A549 (cell line): Measurements from ENCODE around the gene FBXO31. TPM values are rescaled to one million over a fixed set of nuclear protein-coding genes. Genes with fewer than 3 reads are reported as not detected.
"Not testable (repeated sequence)": the region's sequence is repeated elsewhere in the genome, so short reads cannot be mapped to it uniquely, and the experiment has no call there.

Experiments
- ATAC-seq, 2 experiments: fragments of 200-7000 bp in 1 of 2; fragments of >200 bp in 1 of 2; cut with Nextera tagmentation in 1 of 2; cut with Tn5 transposase in 1 of 2; 3 replicates each; pipeline versions ENCODE4 v1.8.0 to v1.9.1; 2018 to 2020; ENCODE audit warnings: mild to moderate bottlenecking in 1 of 2, moderate library complexity in 1 of 2
- CTCF ChIA-PET: fragments of 300-600 bp; sonication (Branson Sonifier 250); formaldehyde crosslinking; extraction: SDS; loops from one replicate; lab custom pipeline; 2021; ENCODE audit warnings: antibody characterized with exemption, inconsistent platforms; lab: Yijun Ruan, JAX
- POLR2A ChIA-PET: fragments of 350-600 bp; formaldehyde crosslinking; extraction: SDS; loops from one replicate; lab custom pipeline; 2021; ENCODE audit warnings: antibody characterized with exemption, inconsistent platforms; lab: Yijun Ruan, JAX
- DNase-seq, 2 experiments: peaks; one replicate each; pipeline versions ENCODE4 v3.0.0 to v3.0.0-alpha.2; 2011 to 2016; ENCODE audit warnings: low read depth in 1 of 2, low spot score in 1 of 2
- FAIRE-seq: peaks from 2 replicates; lab custom pipeline; 2011; peaks lifted over from hg19 to GRCh38; lab: Jason Lieb, UNC
- H3K27ac ChIP-seq, 2 experiments: fragments of >200 bp; sonication (Bioruptor Twin); formaldehyde crosslinking; 3 replicates each; pipeline ENCODE4 v1.5.1; 2016 to 2017
- H3K4me1 ChIP-seq: fragments of >200 bp; sonication (Bioruptor Twin); formaldehyde crosslinking; 3 replicates; pipeline ENCODE4 v1.6.1; 2016
- H3K4me2 ChIP-seq: fragments of >200 bp; sonication (Bioruptor Twin); formaldehyde crosslinking; 3 replicates; pipeline ENCODE4 v1.6.1; 2016
- H3K4me3 ChIP-seq: fragments of >200 bp; sonication (Bioruptor Twin); formaldehyde crosslinking; 3 replicates; pipeline ENCODE4 v1.5.1; 2016
- H3K9me3 ChIP-seq: fragments of >200 bp; sonication (Bioruptor Twin); formaldehyde crosslinking; 3 replicates; pipeline ENCODE4 v1.6.1; 2016
- BHLHE40 ChIP-seq: IDR thresholded peaks from 2 replicates; pipeline ENCODE4 v1.6.1; 2012; ENCODE audit warnings: low read depth, low read length, inconsistent platforms
- CBX2 ChIP-seq: fragments of 200-600 bp; sonication (generic); IDR thresholded peaks from 2 replicates; pipeline ENCODE4 v1.6.1; 2016; ENCODE audit warnings: low read depth, mild to moderate bottlenecking, borderline replicate concordance
- CEBPB ChIP-seq, 2 experiments: fragments of >200 bp in 1 of 2; sonication (Bioruptor Twin) in 1 of 2; formaldehyde crosslinking in 1 of 2; IDR thresholded peaks; 2 replicates each; pipeline ENCODE4 v1.6.1; 2012 to 2016
- CHD2 ChIP-seq: fragments of 150-350 bp; IDR thresholded peaks from 2 replicates; pipeline ENCODE4 v1.6.1; 2014; ENCODE audit warnings: low read length; ENCODE audit not compliant: partially characterized antibody
- EHF ChIP-seq: fragments of 250-450 bp; sonication (Bioruptor Pico); IDR thresholded peaks from 2 replicates; pipeline ENCODE4 v1.5.0; 2020; ENCODE audit warnings: mild to moderate bottlenecking
- EP300 ChIP-seq, 2 experiments: fragments of >200 bp; sonication (Bioruptor Twin); formaldehyde crosslinking; IDR thresholded peaks; 2 replicates in 1 of 2; 3 replicates in 1 of 2; pipeline ENCODE4 v1.6.1; 2016 to 2017
- ESRRA ChIP-seq: fragments of 150-350 bp; IDR thresholded peaks from 2 replicates; pipeline ENCODE4 v1.6.1; 2014; ENCODE audit warnings: mild to moderate bottlenecking, low read length, borderline replicate concordance
- FOSL2 ChIP-seq, 2 experiments: fragments of 450-650 bp in 1 of 2; fragments of >200 bp in 1 of 2; sonication (Bioruptor Twin) in 1 of 2; formaldehyde crosslinking; IDR thresholded peaks; 2 replicates each; pipeline versions ENCODE4 v1.5.0 to v1.6.1; 2016 to 2020; ENCODE audit warnings: mild to moderate bottlenecking in 1 of 2, moderate library complexity in 1 of 2
- HDAC2 ChIP-seq: fragments of 200-600 bp; sonication (generic); IDR thresholded peaks from 2 replicates; pipeline ENCODE4 v1.6.1; 2016
- HEYL ChIP-seq: fragments of 250-450 bp; sonication (Bioruptor Pico); IDR thresholded peaks from 2 replicates; pipeline ENCODE4 v1.8.0; 2021; ENCODE audit warnings: mild to moderate bottlenecking, moderate library complexity
- HOXA7 ChIP-seq: fragments of 250-450 bp; sonication (Bioruptor Pico); IDR thresholded peaks from 2 replicates; pipeline ENCODE4 v1.5.0; 2020; ENCODE audit warnings: mild to moderate bottlenecking, moderate library complexity
- HOXB13 ChIP-seq: fragments of 250-450 bp; sonication (Bioruptor Pico); IDR thresholded peaks from 2 replicates; pipeline ENCODE4 v1.5.0; 2020; ENCODE audit warnings: low read depth, mild to moderate bottlenecking, moderate library complexity
- MYC ChIP-seq: IDR thresholded peaks from 2 replicates; pipeline ENCODE4 v1.6.1; 2012; ENCODE audit warnings: mild to moderate bottlenecking, inconsistent platforms, low read length, improper control_type of control experiment, borderline replicate concordance
- PHF8 ChIP-seq: fragments of 200-600 bp; sonication (generic); IDR thresholded peaks from 2 replicates; pipeline ENCODE4 v1.6.1; 2016; ENCODE audit warnings: low read depth, mild to moderate bottlenecking, antibody characterized with exemption, moderate library complexity, borderline replicate concordance
- POLR2A ChIP-seq: IDR thresholded peaks from 2 replicates; pipeline ENCODE4 v1.6.1; 2012; ENCODE audit warnings: mild to moderate bottlenecking, low read length
- RCOR1 ChIP-seq: fragments of 150-350 bp; IDR thresholded peaks from 2 replicates; pipeline ENCODE4 v1.6.1; 2014; ENCODE audit warnings: antibody characterized with exemption, low read length, low read depth
- RFX5 ChIP-seq: fragments of 450-650 bp; IDR thresholded peaks from 2 replicates; pipeline ENCODE4 v1.7.1; 2014; ENCODE audit warnings: antibody characterized with exemption, mild to moderate bottlenecking, moderate library complexity
- SMC3 ChIP-seq: fragments of >200 bp; sonication (Bioruptor Twin); formaldehyde crosslinking; IDR thresholded peaks from 3 replicates; pipeline ENCODE4 v1.6.1; 2018; ENCODE audit warnings: inconsistent platforms
- ZC3H11A ChIP-seq: fragments of 450-650 bp; IDR thresholded peaks from 2 replicates; pipeline ENCODE4 v1.6.1; 2014; ENCODE audit warnings: antibody characterized with exemption, mild to moderate bottlenecking
- ZNF302 ChIP-seq: fragments of 250-450 bp; sonication (Bioruptor Pico); IDR thresholded peaks from 2 replicates; pipeline ENCODE4 v1.9.0; 2021; ENCODE audit warnings: inconsistent platforms, mild to moderate bottlenecking, moderate library complexity
- ZSCAN20 ChIP-seq: fragments of 250-450 bp; sonication (Bioruptor Pico); IDR thresholded peaks from 2 replicates; pipeline ENCODE4 v1.8.0; 2022; ENCODE audit warnings: mild to moderate bottlenecking, moderate library complexity
- WGBS: methylation state at CpG from one replicate; pipeline ENCODE4 v1.1.6; 2017; ENCODE audit errors: missing lambda C conversion rate; 5-methylcytosine and 5-hydroxymethylcytosine counted together
- polyA plus RNA-seq, 4 experiments: library from polyadenylated mRNA; depleted of rRNA in 3 of 4; stranded (reverse); fragments of >200 nt; fragmentation: RNase III in 1 of 4; extraction: RNeasy Plus Mini Kit Qiagen cat#74134 plus additional on column Dnase treatment in 1 of 4; gene quantifications; 2 replicates in 3 of 4; 3 replicates in 1 of 4; pipeline ENCODE4 v1.2.3, GENCODE V29; 2011 to 2017
- TF ChIP-seq, protein P1 (sequence below): fragments of 250-450 bp; sonication (Bioruptor Pico); IDR thresholded peaks from 2 replicates; pipeline ENCODE4 v1.5.0; 2020; ENCODE audit warnings: low read depth, mild to moderate bottlenecking, moderate library complexity
- TF ChIP-seq, protein P2 (sequence below): IDR thresholded peaks from 2 replicates; pipeline ENCODE4 v1.6.1; 2012
- TF ChIP-seq, protein P3 (sequence below): IDR thresholded peaks from 2 replicates; pipeline ENCODE4 v1.6.1; 2012

FBXO31 gene
- polyA plus RNA-seq, 2 of the 4 experiments (the other 2 are of a cell fraction) = 10.5 to 11.1 TPM

DNA sequence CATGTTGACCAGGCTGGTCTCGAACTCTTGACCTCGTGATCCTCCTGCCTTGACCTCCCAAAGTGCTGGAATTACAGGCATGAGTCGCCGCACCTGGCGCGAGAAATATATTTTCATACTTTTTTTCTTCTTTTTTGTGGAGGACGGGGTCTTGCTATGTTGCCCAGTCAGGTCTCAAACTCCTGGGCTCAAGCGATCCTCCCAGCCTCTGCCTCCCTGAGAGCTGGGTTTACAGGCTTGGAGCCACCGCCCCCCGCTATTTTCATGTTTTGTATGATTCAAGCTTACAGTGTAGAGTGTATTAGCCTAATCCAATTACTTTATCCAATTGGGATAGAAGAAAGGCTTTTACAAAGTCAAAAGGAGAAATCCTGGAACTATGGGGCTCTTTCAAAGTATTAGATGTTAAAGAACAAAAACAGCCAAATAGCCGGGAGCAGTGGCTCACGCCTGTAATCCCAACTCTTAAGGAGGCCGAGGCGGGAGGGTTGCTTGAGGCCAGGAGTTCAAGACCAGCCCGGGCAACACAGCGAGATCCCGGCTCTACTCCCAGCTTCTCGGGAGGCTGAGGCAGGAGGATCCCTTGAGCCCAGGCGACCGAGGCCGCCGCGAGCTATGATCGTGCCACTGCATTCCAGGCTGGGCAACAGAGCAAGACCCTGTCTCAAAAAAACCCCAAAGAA lies 7.2 kb upstream of the FBXO31 start:
- CTCF ChIA-PET = no interaction called here
- ATAC-seq (no peak), DNase-seq (no peak), FAIRE-seq (no peak)
- Histone ChIP-seq H3K27ac (peak overlapping the region; percentile 98 to 99), H3K4me3 (peak overlapping the region; percentile 88; the same call in 2 of the 3 replicates), H3K4me2 (peak overlapping the region; percentile 85), H3K4me1 (peaks cover 52% of the 10 kb centered on the region), H3K9me3 (no peaks in the 10 kb centered on the region)
- TF ChIP-seq, protein P1, sequence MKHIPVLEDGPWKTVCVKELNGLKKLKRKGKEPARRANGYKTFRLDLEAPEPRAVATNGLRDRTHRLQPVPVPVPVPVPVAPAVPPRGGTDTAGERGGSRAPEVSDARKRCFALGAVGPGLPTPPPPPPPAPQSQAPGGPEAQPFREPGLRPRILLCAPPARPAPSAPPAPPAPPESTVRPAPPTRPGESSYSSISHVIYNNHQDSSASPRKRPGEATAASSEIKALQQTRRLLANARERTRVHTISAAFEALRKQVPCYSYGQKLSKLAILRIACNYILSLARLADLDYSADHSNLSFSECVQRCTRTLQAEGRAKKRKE = no peak
- no peak for TF ChIP-seq POLR2A
- TF ChIP-seq HDAC2 = no peak
- no peak for TF ChIP-seq HOXA7 (CRISPR knock-in tag)
- TF ChIP-seq MYC = no peak
- TF ChIP-seq ESRRA = no peak
- TF ChIP-seq PHF8 = no peak
- TF ChIP-seq ZC3H11A = no peak
- no peak for TF ChIP-seq SMC3
- TF ChIP-seq EHF = no peak
- TF ChIP-seq CHD2 = no peak
- TF ChIP-seq RCOR1 = no peak
- no peak for TF ChIP-seq ZNF302
- TF ChIP-seq FOSL2 (IDR thresholded peaks at IDR 0.05) = no peak
- TF ChIP-seq FOSL2 (CRISPR knock-in tag; IDR thresholded peaks at IDR 0.05) = no peak
- TF ChIP-seq BHLHE40 = no peak
- TF ChIP-seq CEBPB (IDR thresholded peaks at IDR 0.05) = no peak
- no peak for TF ChIP-seq RFX5
- POLR2A ChIA-PET = interaction anchor here (0.7 kb wide), 1 partner anchor 74 kb away, joined by 3 read pairs; the partner anchor contains the start of gene C16orf95
- 94% methylated on average over 18 of the region's 24 CpGs for WGBS

DNA sequence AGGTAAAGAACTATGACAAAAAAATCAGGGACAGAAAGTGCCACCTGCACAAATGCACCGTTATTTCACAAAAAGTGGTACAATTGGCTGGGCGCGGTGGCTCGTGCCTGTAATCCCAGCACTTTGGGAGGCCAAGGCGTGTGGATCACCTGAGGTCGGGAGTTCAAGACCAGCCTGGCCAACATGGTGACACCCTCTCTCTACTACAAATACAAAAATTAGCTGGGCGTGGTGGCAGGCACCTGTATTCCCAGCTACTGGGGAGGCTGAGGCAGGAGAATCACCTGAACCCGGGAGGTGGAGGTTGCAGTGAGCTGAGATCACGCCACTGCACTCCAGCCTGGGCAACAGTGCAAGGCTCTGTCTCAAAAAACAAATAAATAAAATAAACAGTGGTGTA lies 6.3 kb upstream of the FBXO31 start:
- H3K4me2 ChIP-seq, FAIRE-seq, POLR2A ChIA-PET, ATAC-seq, H3K4me3 ChIP-seq, H3K9me3 ChIP-seq, DNase-seq: not testable (repeated sequence)
- 79% methylated on average over 9 of the region's 9 CpGs for WGBS
- H3K27ac ChIP-seq = peak overlapping the region; percentile 98 to 99; a peak in 5 of 6 replicates
- CTCF ChIA-PET = interaction anchor here (1.1 to 3.3 kb wide), 2 partner anchors 73 to 246 kb away, joined by 3 to 17 read pairs; partner anchors contain the start of gene C16orf95
- H3K4me1 ChIP-seq = peaks cover 52% of the 10 kb centered on the region

DNA sequence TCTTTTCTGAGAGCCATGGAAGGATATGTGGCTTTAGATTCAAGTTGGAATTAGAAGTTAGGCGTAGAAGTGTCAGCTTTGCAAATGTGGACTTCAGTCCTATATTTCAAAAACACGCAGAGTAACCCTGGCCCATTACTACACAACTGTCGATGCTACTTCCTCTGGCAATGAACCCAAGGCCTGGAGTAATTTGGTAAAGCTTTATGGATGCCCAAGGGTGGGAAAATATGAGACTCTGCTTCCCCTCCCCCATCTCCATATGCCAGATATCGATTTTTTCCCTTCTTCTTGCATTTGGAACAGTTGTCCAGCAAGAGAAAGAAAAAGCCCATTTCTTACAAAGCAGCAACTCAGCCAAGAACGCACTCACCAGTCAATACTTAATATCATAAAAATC lies 5.7 kb upstream of the FBXO31 start:
- POLR2A ChIA-PET = no interaction called here
- FAIRE-seq = no peak
- Histone ChIP-seq H3K27ac (peak overlapping the region; percentile 98 to 99), H3K4me1 (peaks cover 50% of the 10 kb centered on the region), H3K9me3 (no peaks in the 10 kb centered on the region), H3K4me3 (no peak overlapping the region), H3K4me2 (peak overlapping the region; percentile 80)
- CTCF ChIA-PET = interaction anchor here (1.1 to 3.3 kb wide), 2 partner anchors 72 to 247 kb away, joined by 3 to 17 read pairs; partner anchors contain the start of gene C16orf95
- no peak for DNase-seq
- 79% methylated on average over 5 of the region's 5 CpGs for WGBS
- TF ChIP-seq ESRRA (no peak), HOXB13 (CRISPR knock-in tag) (no peak), EP300 (IDR thresholded peaks at IDR 0.05) (no peak), ZSCAN20 (CRISPR knock-in tag) (no peak), HEYL (CRISPR knock-in tag) (no peak), CBX2 (no peak), RFX5 (no peak)
- TF ChIP-seq, protein P2, sequence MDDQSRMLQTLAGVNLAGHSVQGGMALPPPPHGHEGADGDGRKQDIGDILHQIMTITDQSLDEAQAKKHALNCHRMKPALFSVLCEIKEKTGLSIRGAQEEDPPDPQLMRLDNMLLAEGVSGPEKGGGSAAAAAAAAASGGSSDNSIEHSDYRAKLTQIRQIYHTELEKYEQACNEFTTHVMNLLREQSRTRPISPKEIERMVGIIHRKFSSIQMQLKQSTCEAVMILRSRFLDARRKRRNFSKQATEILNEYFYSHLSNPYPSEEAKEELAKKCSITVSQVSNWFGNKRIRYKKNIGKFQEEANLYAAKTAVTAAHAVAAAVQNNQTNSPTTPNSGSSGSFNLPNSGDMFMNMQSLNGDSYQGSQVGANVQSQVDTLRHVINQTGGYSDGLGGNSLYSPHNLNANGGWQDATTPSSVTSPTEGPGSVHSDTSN = no peak
- TF ChIP-seq, protein P3, sequence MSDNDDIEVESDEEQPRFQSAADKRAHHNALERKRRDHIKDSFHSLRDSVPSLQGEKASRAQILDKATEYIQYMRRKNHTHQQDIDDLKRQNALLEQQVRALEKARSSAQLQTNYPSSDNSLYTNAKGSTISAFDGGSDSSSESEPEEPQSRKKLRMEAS = no peak
- no peak for ATAC-seq
